HG03064 (cell line): Measurements from ENCODE around the gene SRGAP2C.
"Not testable (repeated sequence)": the region's sequence is repeated elsewhere in the genome, so short reads cannot be mapped to it uniquely, and the experiment has no call there.

Experiments used
- ATAC-seq: cut with Tn5 transposase; IDR thresholded peaks from one replicate; pipeline ENCODE4 v1.9.1; 2021; ENCODE audit warnings: low read depth; ENCODE audit not compliant: unreplicated experiment

The SRGAP2C gene

DNA sequence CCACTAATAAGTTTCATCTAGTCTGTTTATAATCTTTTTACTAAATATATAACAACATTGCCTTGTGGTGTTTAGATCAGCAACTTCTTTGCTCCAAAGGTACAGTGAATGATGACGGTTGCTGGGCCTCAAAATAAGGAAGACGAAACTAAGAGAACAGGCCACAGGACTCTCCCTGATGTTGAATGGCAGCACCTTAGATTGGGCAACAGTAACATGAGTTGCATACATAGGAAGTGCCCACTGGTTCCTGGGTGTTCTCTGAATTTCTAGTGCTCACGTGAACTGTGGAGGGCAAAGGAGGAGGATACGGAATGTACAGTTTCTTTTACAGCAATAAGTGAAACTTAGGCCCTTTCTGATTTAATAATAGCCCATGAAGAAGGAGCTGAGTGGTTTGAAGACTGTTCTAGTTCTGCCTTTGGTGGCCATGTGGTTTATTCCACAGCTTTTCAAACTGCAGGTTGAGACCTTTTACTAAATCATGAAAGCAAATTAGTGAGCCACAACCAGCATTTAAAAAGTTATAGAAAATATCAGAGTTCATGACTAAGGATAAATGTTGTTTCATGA, 86.5 kb downstream of the SRGAP2C start:
- ATAC-seq: not testable (repeated sequence)

GRCh38 chr1:121275435-121275834, 90.7 kb downstream of the SRGAP2C start:
- ATAC-seq: not testable (repeated sequence)

DNA sequence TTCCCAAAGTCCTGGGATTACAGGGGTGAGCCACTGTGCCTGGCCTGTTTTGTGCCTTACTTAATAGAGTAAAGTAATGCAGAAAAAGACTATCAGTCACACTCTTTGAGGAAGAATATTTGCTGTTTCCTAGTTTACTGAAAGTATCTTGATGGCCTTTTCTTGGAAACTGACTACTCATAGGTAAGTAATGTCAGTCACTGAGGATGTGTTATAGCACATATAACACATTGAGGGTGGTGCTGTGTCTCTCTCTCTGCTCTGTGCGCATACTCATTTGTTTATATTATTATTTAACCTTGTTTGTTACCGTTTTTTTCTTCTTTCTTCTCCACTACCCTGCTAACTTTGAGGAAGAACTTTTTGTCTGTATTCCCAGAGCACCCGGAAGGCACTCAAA, 93.4 kb downstream of the SRGAP2C start:
- ATAC-seq: not testable (repeated sequence)

DNA sequence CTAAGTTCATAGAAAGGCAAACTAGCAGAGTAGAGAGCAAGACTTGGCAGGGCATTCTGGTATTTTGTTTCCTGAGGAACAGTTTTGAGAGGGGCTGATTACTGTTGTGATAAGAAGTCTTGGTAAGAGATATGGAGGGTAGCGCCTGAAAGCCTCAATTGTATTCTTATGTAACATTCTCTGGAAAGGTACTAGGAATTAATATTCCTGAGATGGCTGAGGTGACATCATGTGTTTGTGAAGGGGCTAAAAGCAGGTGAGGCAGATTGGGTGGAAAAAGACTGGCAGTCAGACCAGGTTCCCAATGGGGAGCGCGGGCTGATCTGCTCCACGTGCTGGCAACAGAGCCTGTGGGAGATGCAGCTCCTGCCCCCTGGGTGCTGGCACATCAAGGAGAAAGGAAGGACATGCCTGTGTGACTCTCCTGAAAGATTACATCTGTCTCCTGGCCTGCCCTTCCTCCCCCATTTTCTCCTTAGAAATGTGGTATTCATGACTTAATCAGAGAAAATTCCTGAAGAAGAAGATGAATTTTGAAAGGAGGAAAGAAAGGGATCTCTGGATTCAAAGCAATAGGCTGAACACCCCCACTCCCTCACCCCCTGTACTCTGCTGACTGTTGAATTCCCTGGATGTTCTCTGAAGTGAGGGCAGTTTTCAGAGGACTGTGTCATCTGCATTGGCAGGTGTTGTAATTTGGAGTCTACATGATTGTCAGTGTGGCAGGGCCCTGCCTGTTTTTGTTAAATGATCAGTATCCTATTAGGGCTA, 94.2 kb downstream of the SRGAP2C start:
- not testable (repeated sequence) for ATAC-seq

GRCh38 chr1:121279548-121279898, 94.7 kb downstream of the SRGAP2C start:
- ATAC-seq: not testable (repeated sequence)

GRCh38 chr1:121280699-121281317, 96.0 kb downstream of the SRGAP2C start:
- ATAC-seq: not testable (repeated sequence)

GRCh38 chr1:121281480-121281879, 96.7 kb downstream of the SRGAP2C start:
- not testable (repeated sequence) for ATAC-seq

DNA sequence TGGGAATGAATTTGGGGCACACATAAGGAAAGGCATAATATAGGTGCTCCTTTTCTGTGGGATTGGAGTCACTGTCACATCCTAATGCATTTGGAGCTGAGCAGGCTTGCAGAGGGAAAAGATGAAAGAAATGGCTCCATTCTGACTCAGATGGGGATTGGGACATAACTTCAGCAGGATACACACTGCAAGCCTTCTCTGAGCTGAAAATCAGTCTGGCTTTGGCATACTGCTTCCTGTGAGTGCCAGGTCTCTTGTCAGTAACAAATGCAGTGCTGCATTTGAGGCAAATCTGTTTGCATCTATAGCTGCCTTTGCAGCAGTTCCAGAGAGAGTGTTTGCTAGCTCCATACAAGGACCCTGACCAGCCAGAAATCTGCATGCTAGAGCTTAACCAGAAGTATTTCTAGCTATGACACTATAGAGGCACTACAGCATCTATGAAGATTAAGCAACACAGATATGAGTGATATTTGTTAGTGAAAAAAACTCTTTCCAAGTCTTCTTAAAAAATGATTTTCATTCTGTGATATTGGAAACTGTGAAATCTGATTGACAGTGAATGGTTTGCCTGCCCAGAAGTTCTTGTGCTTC, 98.9 kb downstream of the SRGAP2C start:
- ATAC-seq: not testable (repeated sequence)

DNA sequence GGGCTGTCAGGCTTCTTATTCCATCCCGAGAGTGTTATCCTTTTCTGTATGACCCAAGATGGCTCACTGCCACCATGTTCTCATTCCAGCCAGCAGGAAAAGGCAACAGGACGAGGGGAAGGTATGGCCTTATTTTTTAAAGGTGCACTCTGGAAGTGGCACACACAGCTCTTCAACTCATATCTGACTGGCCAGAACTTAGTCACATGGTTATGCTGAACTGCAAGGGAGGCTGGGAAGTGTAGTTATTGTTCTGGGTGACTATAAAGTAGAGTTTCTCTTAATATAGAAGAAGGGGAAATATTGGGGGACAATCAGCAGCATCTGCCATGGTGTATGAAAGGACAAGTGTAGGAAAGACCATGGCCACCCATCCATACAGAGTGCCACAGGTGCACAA, 107.8 kb downstream of the SRGAP2C start:
- ATAC-seq: not testable (repeated sequence)

GRCh38 chr1:121293263-121294204, 108.8 kb downstream of the SRGAP2C start:
- ATAC-seq: not testable (repeated sequence)

DNA sequence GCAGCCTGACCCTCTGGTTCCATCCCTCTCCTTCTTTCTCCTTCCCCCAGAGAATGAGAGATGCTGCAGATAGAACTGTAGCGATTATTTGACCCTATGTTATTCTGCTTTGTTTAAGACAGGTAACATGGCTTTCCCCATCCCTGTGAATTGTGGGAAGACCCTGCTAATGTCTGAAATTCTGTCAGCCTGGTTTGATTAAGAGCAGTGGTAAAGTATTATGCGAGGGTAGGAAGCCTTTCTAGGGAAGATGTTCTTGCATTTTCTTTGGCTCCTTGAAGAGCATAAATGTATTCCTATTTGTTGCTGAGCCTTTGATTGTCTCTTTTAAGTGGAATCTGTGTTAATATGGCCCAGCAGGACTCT, 109.4 kb downstream of the SRGAP2C start:
- ATAC-seq: not testable (repeated sequence)

DNA sequence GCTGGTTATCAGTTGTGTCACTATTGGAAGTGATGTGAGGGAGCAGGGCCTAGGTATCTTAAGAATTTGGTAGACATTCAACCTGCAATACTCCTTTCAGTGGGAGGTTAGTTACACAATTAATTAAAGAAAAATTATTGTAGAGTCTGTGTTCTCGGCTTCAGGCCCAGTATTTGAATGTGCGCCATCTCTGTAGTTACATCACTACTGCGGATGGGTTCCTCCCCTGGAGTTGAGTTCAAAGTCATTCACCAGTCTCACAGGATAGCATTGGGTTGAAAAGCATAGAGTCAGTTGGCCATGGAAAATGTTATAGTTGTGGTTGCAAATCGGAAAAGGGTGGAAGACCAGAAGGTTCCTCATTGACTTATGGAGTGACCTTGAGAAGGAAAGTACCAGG, 111.8 kb downstream of the SRGAP2C start:
- ATAC-seq: not testable (repeated sequence)

DNA sequence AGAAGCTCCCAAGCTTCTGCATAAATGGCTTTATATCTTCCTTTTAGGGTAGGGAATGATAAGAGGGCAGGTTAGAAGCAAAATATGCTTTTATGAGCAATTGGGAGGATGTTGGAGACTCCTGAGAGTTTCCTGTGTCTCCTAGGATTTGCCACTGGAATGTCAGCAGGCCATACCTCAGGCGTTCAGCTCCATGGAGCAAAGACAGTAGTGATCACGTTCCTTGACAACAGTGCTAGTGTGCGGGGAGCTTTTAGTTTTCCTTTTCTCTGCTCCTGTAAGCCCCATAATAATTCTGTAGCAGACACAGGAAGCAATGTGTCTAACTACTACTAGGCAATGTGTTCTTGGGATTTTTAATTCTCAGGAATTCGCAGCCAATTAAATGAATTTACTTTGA, 113.8 kb downstream of the SRGAP2C start:
- not testable (repeated sequence) for ATAC-seq

GRCh38 chr1:121299514-121300149, 114.9 kb downstream of the SRGAP2C start:
- ATAC-seq: not testable (repeated sequence)

DNA sequence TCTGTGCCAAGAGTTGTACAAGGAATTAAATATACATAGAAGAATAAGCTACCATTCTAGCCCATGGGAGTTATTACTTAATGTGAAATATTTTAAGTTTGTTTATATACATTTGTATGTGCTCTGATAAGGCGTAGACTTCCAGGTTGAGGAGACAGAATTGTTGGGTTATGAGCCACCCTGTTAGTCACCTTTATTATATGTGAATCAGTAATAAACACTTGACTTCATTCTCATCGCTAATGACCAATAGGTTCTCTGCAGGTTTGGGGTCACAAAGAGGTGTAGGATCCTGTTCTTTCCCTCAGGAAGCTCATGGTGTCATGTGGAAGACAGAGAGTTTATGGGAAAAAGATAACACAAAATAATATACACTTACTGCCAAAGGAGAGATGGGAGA, 117.1 kb downstream of the SRGAP2C start:
- ATAC-seq: not testable (repeated sequence)

- not testable (repeated sequence) for ATAC-seq
Observed at GRCh38 chr1:121307759-121308158, 123.0 kb downstream of the SRGAP2C start.

GRCh38 chr1:121315509-121315908, 130.7 kb downstream of the SRGAP2C start:
- ATAC-seq: not testable (repeated sequence)

- not testable (repeated sequence) for ATAC-seq
Observed at GRCh38 chr1:121316081-121316480, 131.3 kb downstream of the SRGAP2C start.
